GM12891 (cell line): ENCODE results near the gene STON2.

Experiments used
- DNase-seq: peaks from one replicate; pipeline ENCODE4 v3.0.0; 2011; ENCODE audit warnings: low spot score; ENCODE audit not compliant: insufficient read length
- FAIRE-seq: peaks from 2 replicates; lab custom pipeline; 2011; peaks lifted over from hg19 to GRCh38; lab: Jason Lieb, UNC
- PAX5 ChIP-seq: IDR thresholded peaks from 2 replicates; pipeline ENCODE4 v1.6.1; 2011; ENCODE audit warnings: low read length, moderate library complexity, mild to moderate bottlenecking; ENCODE audit not compliant: insufficient read depth, severe bottlenecking
- POLR2A ChIP-seq: IDR thresholded peaks from 2 replicates; pipeline ENCODE4 v1.6.1; 2011; ENCODE audit warnings: low read depth, low read length, control low read depth
- POLR2AphosphoS5 ChIP-seq: IDR thresholded peaks from 2 replicates; pipeline ENCODE4 v1.6.1; 2011; ENCODE audit warnings: low read depth, low read length, control low read depth
- POU2F2 ChIP-seq: IDR thresholded peaks from 2 replicates; pipeline ENCODE4 v1.6.1; 2011; ENCODE audit warnings: low read depth, mild to moderate bottlenecking, control low read depth, low read length, moderate library complexity
- SPI1 ChIP-seq: IDR thresholded peaks from 2 replicates; pipeline ENCODE4 v1.6.1; 2011; ENCODE audit warnings: low read depth, low read length, control low read depth
- TAF1 ChIP-seq: IDR thresholded peaks from 2 replicates; pipeline ENCODE4 v1.6.1; 2011; ENCODE audit warnings: low read depth, low read length, control low read depth

STON2 gene

DNA sequence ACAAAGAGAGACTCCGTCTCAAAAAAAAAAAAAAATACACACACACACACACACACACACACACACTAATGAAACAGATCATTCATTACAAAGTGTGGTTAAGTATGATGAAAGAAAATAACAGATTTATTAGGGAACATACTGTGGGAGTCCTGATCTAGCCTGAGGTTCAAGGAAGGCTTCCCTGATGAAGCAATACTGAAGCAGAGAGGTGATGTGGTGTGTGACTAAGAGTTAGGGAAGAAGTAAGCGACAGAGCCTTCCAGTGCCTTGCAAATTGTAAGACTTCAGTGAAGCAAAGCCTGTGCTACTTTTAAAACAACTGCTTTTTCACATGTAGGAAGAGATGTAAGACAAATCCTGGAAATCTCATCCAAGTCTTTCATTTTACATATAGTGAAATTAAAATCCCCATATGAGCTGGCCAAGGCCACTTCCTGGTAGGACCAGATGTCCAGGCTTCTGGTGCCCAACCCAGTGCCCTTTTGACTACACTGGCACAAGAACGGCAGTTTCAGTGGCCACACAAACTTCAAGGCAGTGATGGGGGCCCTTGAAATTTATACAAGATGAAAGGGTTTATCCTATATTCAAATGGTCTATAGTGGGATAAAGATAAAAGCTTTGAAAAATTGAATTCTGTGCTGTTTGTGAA, 86.2 kb downstream of the STON2 start:
- FAIRE-seq, result no peak
- no peak for DNase-seq
- TF ChIP-seq SPI1 (no peak), POLR2A (no peak), POU2F2 (no peak), PAX5 (no peak), POLR2AphosphoS5 (no peak), TAF1 (no peak)

DNA sequence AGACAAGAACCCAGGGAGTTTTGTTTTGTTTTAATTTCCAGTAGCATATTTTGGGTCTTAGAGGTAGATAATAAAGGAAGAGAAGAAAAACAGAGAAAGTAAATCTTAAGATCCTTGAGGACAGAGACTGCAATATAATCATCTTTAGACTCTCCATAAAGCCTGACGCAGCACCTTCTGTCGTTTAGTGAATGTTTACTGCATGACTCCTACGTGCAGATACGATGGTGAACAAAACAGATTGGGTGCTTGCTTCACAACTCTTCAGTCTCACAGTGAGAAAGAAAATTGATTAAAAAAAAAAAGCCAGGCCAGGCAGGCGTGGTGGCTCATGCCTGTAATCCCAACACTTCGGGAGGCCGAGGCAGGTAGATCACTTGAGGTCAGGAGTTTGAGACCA, 86.9 kb downstream of the STON2 start:
- FAIRE-seq (no peak), DNase-seq (no peak)
- no peak for TF ChIP-seq TAF1
- no peak for TF ChIP-seq PAX5
- TF ChIP-seq SPI1, result no peak
- no peak for TF ChIP-seq POLR2A
- no peak for TF ChIP-seq POU2F2
- no peak for TF ChIP-seq POLR2AphosphoS5

DNA sequence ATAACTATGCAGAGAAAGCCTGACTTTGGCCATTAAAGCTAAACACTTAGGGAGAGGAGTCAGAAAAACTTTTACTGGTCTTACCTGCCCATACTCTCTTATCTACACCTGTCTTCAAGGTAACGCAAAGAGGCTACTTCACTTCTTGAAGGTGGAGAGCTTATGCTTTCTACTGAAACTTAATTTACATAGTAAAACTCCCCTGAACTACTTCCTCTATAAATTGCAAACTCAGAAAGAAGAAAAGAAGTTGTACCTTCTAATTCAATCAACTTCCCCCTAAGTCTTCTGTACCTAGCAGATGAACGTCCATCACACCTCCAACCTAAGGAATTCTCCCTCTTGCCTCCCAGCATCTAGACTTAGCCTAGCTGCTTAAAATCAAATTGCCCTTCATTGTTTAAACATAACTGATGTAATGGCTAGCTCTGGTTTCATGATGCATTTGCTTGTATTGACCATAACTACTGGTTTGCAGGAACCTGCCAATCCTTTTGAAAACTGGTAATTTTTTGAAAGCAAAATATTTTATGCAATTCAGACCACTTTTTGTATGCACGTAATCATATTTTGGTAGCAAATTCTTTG, 87.7 kb downstream of the STON2 start:
- no peak for FAIRE-seq
- DNase-seq, result no peak
- no peak for TF ChIP-seq TAF1
- no peak for TF ChIP-seq POU2F2
- TF ChIP-seq POLR2AphosphoS5, result no peak
- no peak for TF ChIP-seq SPI1
- TF ChIP-seq PAX5, result no peak

DNA sequence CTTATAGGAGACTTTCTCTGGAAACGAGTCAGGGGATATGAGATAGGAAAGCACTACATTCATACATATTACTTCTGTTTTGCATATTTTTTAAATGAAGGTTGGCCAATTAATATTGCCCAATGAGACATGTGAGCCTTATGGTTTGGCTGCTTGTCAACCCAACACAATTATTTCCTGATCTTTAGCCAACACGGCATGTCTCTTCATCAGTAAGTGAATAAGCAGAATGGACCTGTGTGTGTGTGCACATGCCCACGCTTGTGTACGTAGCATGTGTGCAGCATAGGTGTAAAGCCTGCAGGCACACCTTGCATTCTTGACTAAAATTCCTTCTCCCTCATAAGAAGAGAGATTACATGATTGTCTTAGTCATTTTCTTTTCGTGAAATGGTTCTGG, 88.3 kb downstream of the STON2 start:
- DNase-seq (no peak), FAIRE-seq (no peak)
- TF ChIP-seq POLR2AphosphoS5, result no peak
- TF ChIP-seq POLR2A, result no peak
- no peak for TF ChIP-seq POU2F2

DNA sequence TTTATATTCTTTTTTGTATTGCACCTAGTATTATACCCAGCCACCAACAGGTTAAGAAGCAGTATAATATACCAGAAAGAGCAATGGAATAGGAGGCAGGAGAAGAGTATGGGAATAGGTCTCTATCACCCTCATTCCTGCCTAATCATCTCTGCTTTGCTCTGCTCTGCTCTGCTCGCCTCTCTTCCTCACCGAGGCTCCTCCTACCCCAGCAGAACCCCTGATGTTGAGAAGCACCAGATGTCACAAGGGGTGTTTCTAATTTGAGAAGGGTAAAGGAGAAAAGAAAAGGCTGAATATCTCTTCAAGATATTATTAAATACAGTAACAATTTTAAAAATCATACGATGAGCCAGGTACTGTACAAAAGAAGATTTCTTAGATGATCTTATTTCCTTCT, 89.0 kb downstream of the STON2 start:
- DNase-seq, result no peak
- TF ChIP-seq POU2F2, result no peak
- TF ChIP-seq POLR2AphosphoS5, result no peak
- no peak for TF ChIP-seq PAX5
- no peak for TF ChIP-seq POLR2A
- no peak for TF ChIP-seq TAF1
- FAIRE-seq, result no peak

DNA sequence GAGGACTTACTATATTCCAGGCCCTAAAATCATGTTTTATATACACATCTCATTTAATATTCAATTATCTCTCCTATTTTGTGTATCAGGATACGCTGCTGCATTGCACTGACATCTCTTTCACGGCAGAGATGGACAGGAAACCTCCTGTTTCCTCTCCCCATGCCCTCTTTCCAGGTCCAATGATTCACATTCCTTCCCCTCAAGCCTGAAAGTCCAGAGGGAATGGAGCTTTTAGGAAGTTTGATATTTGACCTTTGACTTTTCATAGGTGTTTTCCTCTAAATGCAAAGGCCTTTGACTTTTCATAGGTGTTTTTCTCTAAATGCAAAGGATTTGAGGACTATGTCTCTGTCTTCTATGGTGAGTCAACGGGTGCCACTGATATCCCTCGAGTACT, 89.5 kb downstream of the STON2 start:
- TF ChIP-seq SPI1, result no peak
- TF ChIP-seq POLR2A, result no peak
- no peak for FAIRE-seq
- DNase-seq, result no peak

DNA sequence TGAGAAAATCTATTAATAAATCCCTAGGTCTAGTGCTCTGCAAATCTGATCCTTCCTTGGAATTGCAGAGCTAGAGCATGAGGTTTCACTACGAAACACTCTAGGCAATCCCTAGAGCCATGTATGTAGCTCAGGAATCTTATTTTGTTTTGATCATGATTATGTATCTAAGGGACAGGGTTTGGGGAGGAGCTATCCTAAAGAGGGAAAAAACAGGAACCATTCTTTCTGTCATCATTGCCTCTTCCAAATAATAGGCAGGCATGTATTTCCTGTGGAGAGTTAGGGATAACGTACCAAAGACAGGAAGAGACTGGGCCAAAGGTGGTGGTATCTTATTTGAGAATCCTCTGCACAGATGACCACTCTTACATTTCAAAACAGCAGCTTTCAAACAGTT, 90.6 kb downstream of the STON2 start:
- FAIRE-seq (no peak), DNase-seq (no peak)
- no peak for TF ChIP-seq TAF1
- no peak for TF ChIP-seq POLR2AphosphoS5
- TF ChIP-seq POU2F2, result no peak
- no peak for TF ChIP-seq POLR2A
- no peak for TF ChIP-seq PAX5
- TF ChIP-seq SPI1, result no peak

DNA sequence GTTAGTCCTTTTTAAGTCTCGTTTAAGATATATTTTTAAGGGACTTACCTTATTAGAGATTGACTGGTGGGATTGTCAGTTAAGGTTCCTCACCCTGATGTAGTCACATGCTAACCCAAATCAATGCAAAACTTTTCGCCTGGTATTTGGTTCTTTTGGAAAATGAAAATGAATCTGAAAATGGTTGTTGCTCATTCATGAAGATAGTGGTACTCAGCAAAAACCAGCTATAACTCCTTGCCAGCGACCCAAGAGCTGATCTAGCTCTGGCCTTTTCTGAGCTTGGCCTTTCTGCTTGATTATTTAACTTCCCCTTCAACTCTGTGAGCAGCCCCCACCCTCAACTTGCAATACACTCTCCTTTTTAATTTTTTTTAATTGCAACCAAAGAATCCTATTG, 94.4 kb downstream of the STON2 start:
- FAIRE-seq, result no peak

DNA sequence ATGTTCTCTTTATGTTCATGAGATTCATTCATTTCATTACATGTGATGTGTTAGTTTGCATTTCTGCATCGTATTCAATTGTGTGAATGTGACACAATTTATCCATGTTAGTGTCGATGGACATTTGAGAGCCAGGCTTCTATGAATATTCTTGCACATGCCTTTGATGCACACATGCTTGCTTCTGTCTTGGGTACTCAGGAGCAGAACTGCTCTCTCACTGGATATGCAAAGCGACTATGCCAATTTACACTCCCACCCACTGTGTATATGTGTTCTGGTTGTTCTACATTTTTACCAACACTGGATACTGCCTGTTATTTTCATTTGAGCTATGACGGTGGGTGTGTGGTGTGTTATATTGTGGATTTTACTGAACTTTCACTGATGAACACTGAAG, 95.1 kb downstream of the STON2 start:
- no peak for TF ChIP-seq PAX5
- no peak for TF ChIP-seq POLR2A
- no peak for TF ChIP-seq POLR2AphosphoS5
- no peak for TF ChIP-seq POU2F2
- no peak for TF ChIP-seq TAF1
- TF ChIP-seq SPI1, result no peak
- DNase-seq (no peak), FAIRE-seq (no peak)

More for the DNA sequence above, 94.4 kb downstream of the STON2 start:
- no peak for DNase-seq
- no peak for TF ChIP-seq POU2F2

DNA sequence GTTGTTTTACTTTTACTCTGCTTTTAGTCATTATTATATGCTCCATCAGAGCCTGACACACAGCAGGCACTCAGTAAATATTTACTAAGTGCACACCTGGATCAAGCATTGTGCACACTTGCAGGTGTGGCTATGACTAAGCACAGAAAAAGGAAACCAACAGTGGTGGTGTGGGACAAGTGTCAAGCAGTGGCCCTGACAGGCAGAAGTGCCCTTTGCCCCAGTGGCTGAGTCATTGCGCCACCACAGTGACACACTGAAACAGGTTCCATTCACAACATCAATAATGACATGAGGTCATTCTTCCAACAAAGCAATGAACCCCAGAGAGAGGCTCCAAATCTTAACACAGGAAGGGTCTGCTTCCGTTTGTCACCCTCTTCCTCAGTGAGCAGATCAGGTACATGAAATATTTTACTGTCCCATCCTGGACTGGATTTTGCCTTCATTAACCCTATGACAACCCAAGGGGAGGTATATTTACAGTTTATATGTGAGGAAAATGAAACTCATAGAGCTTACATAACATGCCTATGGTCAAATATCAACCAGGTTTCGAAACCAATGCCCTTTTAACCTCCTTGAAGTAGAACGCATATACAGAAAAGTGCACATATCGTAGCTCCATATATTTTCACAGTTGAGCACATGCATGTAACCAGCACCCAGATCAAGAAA, 96.7 kb downstream of the STON2 start:
- FAIRE-seq (peak; percentile 13), DNase-seq (no peak)
- TF ChIP-seq POLR2A (no peak), POLR2AphosphoS5 (no peak), POU2F2 (peak; percentile 52; the same call in 1 of the 2 replicates), SPI1 (peak; percentile 39; the same call in 1 of the 2 replicates), PAX5 (peak; percentile 24)

DNA sequence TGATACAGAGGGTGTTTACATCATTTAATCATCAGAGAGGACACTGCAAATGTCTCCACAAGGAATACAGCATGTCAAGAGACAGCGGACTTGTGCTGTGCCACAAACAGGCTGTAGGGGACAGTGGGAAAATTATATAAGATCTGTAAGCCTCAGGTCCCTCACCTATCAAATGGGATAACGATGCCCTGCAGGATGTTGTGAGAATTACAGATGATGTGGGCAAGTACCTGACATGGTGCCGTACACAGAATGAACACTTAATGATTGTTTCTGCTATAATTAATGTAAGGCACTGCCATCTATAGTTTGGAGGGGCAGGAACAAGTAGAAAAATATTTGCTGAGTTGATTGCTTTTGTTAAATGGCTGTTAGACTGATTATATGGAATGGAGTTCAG, 97.5 kb downstream of the STON2 start:
- no peak for TF ChIP-seq POLR2A
- no peak for TF ChIP-seq POLR2AphosphoS5
- no peak for TF ChIP-seq PAX5
- TF ChIP-seq SPI1, result no peak
- no peak for TF ChIP-seq POU2F2
- TF ChIP-seq TAF1, result no peak
- FAIRE-seq, result no peak
- no peak for DNase-seq
